BLaER1 (cell line): ENCODE data around the gene FOLR1.

Experiments used
- H3K27ac ChIP-seq: shearing (Covaris generic); formaldehyde crosslinking; 2 replicates; pipeline ENCODE4 v1.8.1; 2022
- H3K27me3 ChIP-seq: shearing (Covaris generic); formaldehyde crosslinking; 2 replicates; pipeline ENCODE4 v1.8.1; 2022
- H3K36me3 ChIP-seq: shearing (Covaris generic); formaldehyde crosslinking; 2 replicates; pipeline ENCODE4 v1.8.1; 2022
- H3K4me1 ChIP-seq: shearing (Covaris generic); formaldehyde crosslinking; 2 replicates; pipeline ENCODE4 v1.8.1; 2022
- H3K4me2 ChIP-seq: shearing (Covaris generic); formaldehyde crosslinking; 2 replicates; pipeline ENCODE4 v1.8.1; 2022
- H3K4me3 ChIP-seq: shearing (Covaris generic); formaldehyde crosslinking; 2 replicates; pipeline ENCODE4 v1.8.1; 2022
- H3K9ac ChIP-seq: shearing (Covaris generic); formaldehyde crosslinking; 2 replicates; pipeline ENCODE4 v1.8.1; 2022
- H3K9me3 ChIP-seq: shearing (Covaris generic); formaldehyde crosslinking; 2 replicates; pipeline ENCODE4 v1.8.1; 2022
- H4K20me1 ChIP-seq: shearing (Covaris generic); formaldehyde crosslinking; 2 replicates; pipeline ENCODE4 v1.8.1; 2022
- Cebpa-rat ChIP-seq: shearing (Covaris generic); IDR thresholded peaks from 2 replicates; pipeline ENCODE4 v1.8.1; 2022

FOLR1 gene

DNA sequence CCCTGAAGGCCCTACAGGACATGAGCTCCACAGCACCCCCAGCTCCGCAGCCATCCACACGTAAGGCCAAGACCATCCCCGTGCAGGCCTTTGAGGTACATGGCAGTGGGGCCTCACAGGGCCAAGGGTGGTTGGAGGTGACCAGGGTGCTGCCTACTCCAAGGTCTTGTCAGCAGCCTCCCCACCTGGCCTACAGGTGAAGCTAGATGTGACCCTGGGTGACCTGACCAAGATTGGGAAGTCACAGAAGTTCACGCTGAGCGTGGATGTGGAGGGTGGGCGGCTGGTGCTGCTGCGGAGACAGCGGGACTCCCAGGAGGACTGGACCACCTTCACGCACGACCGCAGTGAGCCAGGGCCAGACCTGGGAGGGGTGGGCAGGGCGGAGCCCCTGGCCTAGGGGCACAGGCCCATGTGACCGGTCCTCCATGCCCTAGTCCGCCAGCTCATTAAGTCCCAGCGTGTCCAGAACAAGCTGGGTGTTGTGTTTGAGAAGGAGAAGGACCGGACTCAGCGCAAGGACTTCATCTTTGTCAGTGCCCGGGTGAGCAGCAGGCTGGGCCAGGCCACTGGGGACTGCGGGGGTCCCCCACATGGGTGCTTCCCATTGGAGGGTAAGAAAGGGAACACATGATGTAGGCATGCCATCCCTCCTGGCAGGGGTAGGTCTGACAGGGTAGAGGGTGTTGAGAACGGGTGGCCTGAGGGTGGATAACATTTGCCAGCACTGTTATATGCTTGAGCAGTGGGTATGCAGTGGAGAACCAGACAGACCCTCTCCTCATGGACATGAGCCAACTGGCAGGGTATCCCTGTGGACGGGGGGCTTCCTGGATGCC lies 38.2 kb downstream of the FOLR1 start:
- Histone ChIP-seq H3K36me3 (peaks cover 91% of the 10 kb centered on the region), H3K4me1 (peaks cover 43% of the 10 kb centered on the region), H3K27ac (no peak overlapping the region), H4K20me1 (peaks cover 100% of the 10 kb centered on the region), H3K9me3 (no peaks in the 10 kb centered on the region), H3K4me2 (no peak overlapping the region), H3K27me3 (no peaks in the 10 kb centered on the region), H3K4me3 (no peak overlapping the region), H3K9ac (no peak overlapping the region)
- no peak for TF ChIP-seq Cebpa-rat

DNA sequence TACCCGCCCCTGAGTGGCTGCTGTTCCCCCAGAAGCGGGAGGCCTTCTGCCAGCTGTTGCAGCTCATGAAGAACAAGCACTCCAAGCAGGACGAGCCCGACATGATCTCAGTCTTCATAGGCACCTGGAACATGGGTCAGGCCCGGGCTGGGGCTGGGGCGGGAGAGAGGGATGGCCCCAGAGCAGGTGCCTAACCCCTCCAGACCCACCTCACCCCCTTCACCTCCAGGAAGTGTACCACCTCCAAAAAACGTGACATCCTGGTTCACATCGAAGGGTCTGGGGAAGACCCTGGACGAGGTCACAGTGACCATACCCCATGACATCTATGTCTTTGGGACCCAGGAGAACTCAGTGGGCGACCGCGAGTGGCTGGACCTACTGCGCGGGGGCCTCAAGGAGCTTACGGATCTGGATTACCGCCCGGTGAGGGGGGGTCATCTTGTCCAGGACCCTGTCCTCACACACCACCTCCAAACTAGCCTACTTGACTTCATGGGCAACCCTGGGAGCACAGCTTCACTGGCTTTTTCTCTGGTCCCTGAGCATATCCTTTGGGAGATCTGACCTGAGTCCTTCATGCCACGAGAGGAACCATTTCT lies 38.9 kb downstream of the FOLR1 start:
- no peaks in the 10 kb centered on the region for H3K9me3 ChIP-seq
- peaks cover 42% of the 10 kb centered on the region for H3K4me1 ChIP-seq
- no peak overlapping the region for H3K4me3 ChIP-seq
- no peak overlapping the region for H3K27ac ChIP-seq
- TF ChIP-seq Cebpa-rat = no peak
- H3K9ac ChIP-seq = no peak overlapping the region
- peaks cover 100% of the 10 kb centered on the region for H4K20me1 ChIP-seq
- no peaks in the 10 kb centered on the region for H3K27me3 ChIP-seq
- H3K4me2 ChIP-seq = no peak overlapping the region
- peaks cover 98% of the 10 kb centered on the region for H3K36me3 ChIP-seq

GRCh38 chr11:72231396-72232259 lies 39.7 kb downstream of the FOLR1 start:
- Histone ChIP-seq H3K9me3 (no peaks in the 10 kb centered on the region), H3K9ac (no peak overlapping the region), H3K36me3 (peaks cover 100% of the 10 kb centered on the region), H3K4me2 (no peak overlapping the region), H4K20me1 (peaks cover 100% of the 10 kb centered on the region), H3K27ac (no peak overlapping the region), H3K4me1 (peaks cover 34% of the 10 kb centered on the region), H3K4me3 (no peak overlapping the region), H3K27me3 (no peaks in the 10 kb centered on the region)
- TF ChIP-seq Cebpa-rat = no peak

- H3K9me3 ChIP-seq = no peaks in the 10 kb centered on the region
- TF ChIP-seq Cebpa-rat = no peak
- H3K4me2 ChIP-seq = no peak overlapping the region
- peaks cover 30% of the 10 kb centered on the region for H3K4me1 ChIP-seq
- no peak overlapping the region for H3K27ac ChIP-seq
- H3K4me3 ChIP-seq = no peak overlapping the region
- peaks cover 100% of the 10 kb centered on the region for H3K36me3 ChIP-seq
- H4K20me1 ChIP-seq = peaks cover 100% of the 10 kb centered on the region
- no peak overlapping the region for H3K9ac ChIP-seq
- H3K27me3 ChIP-seq = peaks cover 3% of the 10 kb centered on the region; the same call in 1 of the 2 replicates
Observed at GRCh38 chr11:72232260-72233055, 40.5 kb downstream of the FOLR1 start.

- no peak overlapping the region for H3K27ac ChIP-seq
- H3K4me3 ChIP-seq = no peak overlapping the region
- H3K4me1 ChIP-seq = peaks cover 30% of the 10 kb centered on the region
- peaks cover 100% of the 10 kb centered on the region for H4K20me1 ChIP-seq
- H3K4me2 ChIP-seq = no peak overlapping the region; the same call in 1 of the 2 replicates
- H3K27me3 ChIP-seq = peaks cover 10% of the 10 kb centered on the region
- peaks cover 100% of the 10 kb centered on the region for H3K36me3 ChIP-seq
- H3K9ac ChIP-seq = 0 out of 2 replicates have a peak overlapping the region, but pooled peaks have one; percentile 26
- no peak for TF ChIP-seq Cebpa-rat
- no peaks in the 10 kb centered on the region for H3K9me3 ChIP-seq
Observed at GRCh38 chr11:72233056-72233772, 41.3 kb downstream of the FOLR1 start.

DNA sequence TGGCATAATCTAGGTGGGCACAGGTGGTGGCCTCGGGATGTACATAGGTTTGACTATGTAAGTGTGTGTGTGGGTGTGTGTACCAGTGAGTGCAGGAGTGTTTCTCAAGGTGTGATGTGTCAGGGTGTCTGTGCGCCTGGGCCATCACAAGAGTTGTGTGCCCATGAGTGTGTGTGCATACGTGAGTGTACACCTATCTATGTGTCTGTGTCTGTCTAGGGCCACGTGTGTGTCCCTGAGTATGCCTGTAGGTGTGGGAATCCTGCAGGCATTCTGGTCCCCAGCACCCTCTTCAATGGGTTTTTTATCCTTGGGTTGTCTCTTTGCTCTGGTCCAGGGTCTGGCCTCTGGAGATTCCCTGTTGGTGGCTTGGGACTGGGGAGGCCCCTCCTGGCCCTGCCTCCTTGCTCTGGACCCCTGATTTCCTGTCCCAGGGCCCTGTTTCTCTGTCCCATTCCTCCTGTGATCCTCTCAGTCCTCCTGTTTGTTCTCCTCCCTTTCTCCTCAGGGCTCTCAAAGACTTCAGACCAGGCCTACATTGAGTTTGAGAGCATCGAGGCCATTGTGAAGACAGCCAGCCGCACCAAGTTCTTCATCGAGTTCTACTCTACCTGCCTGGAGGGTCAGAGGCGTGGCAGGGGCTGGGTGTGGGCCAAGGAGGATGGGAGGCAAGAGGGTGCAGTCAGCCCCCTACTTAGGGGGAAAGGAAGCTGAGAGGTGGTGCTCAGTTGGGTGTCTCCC lies 42.0 kb downstream of the FOLR1 start:
- Histone ChIP-seq H3K9ac (0 out of 2 replicates have a peak overlapping the region, but pooled peaks have one; percentile 5), H3K36me3 (peaks cover 100% of the 10 kb centered on the region), H3K27me3 (peaks cover 18% of the 10 kb centered on the region), H3K27ac (0 out of 2 replicates have a peak overlapping the region, but pooled peaks have one; percentile 16), H3K4me2 (peak overlapping the region; percentile 27), H3K9me3 (no peaks in the 10 kb centered on the region), H3K4me1 (peaks cover 37% of the 10 kb centered on the region), H4K20me1 (peaks cover 100% of the 10 kb centered on the region), H3K4me3 (no peak overlapping the region)
- no peak for TF ChIP-seq Cebpa-rat

GRCh38 chr11:72234514-72234830 lies 42.5 kb downstream of the FOLR1 start:
- Histone ChIP-seq H3K27ac (0 out of 2 replicates have a peak overlapping the region, but pooled peaks have one; percentile 16), H3K4me3 (no peak overlapping the region), H4K20me1 (peaks cover 100% of the 10 kb centered on the region), H3K9me3 (no peaks in the 10 kb centered on the region), H3K4me2 (peak overlapping the region; percentile 27), H3K9ac (no peak overlapping the region), H3K36me3 (peaks cover 95% of the 10 kb centered on the region), H3K27me3 (peaks cover 23% of the 10 kb centered on the region), H3K4me1 (peaks cover 42% of the 10 kb centered on the region)
- TF ChIP-seq Cebpa-rat = no peak

GRCh38 chr11:72234920-72235319 lies 43.0 kb downstream of the FOLR1 start:
- H3K27me3 ChIP-seq = peaks cover 27% of the 10 kb centered on the region
- H4K20me1 ChIP-seq = peaks cover 100% of the 10 kb centered on the region
- peaks cover 47% of the 10 kb centered on the region for H3K4me1 ChIP-seq
- H3K27ac ChIP-seq = no peak overlapping the region
- no peak for TF ChIP-seq Cebpa-rat
- no peaks in the 10 kb centered on the region for H3K9me3 ChIP-seq
- H3K4me3 ChIP-seq = no peak overlapping the region
- H3K36me3 ChIP-seq = peaks cover 91% of the 10 kb centered on the region
- H3K9ac ChIP-seq = no peak overlapping the region
- no peak overlapping the region for H3K4me2 ChIP-seq
